ENCODE data around the gene RRAGB. TPM values are rescaled to one million over a fixed set of nuclear protein-coding genes. Genes with fewer than 3 reads are reported as not detected.

Gene RRAGB
- total RNA-seq = 20.3 and 35.3 TPM in 2 replicates

DNA sequence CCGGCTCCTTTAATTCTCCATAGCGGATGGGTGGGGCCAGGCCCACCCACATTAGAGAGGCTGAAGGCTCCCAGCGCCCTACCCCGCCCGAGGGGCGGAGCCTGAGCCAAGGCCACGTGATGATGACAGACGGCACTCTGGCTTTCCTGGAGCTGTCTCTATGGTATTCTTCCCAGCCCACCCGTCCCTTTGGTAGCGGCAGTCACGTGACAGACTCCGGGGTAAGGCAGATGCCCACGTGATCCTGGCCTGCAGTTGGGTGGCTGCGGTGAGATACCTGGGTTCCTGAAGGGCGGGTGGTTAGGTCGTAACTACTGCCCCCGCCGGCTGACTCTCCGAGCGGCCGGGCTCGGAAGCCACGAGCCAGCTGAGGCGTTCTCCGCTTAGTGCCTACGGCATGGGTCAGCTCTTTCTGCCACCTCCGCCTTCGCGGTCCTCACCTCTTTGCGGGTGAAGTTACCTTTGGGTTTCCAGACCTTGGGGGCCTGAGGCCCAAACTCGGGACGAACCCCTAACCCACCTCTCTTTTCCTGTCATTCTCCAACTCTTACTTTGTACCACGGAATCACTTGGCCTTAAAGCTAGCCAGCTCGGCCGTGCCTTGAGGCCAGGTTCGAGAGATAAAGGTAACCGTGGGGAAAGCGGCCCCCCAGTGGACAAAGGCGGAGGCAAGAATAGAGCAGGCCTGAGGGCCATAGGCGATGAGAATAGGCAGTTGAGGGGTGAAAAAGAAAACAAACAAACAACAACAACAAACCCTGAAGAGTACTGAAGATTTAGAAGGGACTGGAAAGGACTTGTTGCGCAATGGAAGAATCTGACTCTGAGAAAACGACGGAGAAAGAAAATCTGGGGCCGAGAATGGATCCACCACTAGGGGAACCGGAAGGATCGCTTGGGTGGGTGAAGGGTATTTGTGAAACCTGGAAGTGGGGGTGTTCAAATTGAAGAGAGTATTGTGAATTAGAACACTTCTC, at the start of gene RRAGB:
Gene RRAGB, plus strand, starts transcription at position 229 of the 977 bp plus-strand sequence. Its CDS starts 579 bp downstream, at position 808.

Other genes with a start within 250 kb of the RRAGB start
- 1.5 and 1.6 TPM in 2 replicates for gene USP51, start 227.9 kb upstream of the RRAGB start, total RNA-seq
- gene FOXR2, start 94.3 kb upstream of the RRAGB start, total RNA-seq = not detected in 2 replicates